GM19463 (cell line): ENCODE data around the gene MARVELD3.

Experiments
- ATAC-seq: cut with Tn5 transposase; IDR thresholded peaks from one replicate; pipeline ENCODE4 v1.9.1; 2021; ENCODE audit warnings: mild to moderate bottlenecking, moderate library complexity; ENCODE audit not compliant: unreplicated experiment

Gene MARVELD3

GRCh38 chr16:71622088-71622487 lies 3.9 kb upstream of the MARVELD3 start:
- ATAC-seq, result no peak

DNA sequence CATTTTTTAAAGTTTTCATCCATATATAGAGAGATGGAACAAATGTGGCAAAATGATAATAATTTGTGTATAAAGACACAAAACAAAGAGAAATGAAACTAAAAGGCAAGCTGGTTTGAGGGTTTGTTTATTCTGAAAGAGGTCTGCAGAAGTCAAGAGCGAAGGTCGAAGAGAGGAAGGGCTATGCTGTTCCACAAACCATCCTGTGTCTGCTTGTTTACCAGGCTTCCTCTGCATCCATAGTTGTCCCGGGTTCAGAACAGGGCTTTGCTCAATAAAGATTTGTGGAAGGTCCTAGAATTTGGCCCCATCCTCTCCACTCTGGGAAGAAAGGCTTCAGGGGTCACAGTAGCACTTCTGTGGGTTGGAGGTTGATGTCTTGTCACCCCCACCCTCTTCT lies 2.4 kb upstream of the MARVELD3 start:
- peak; percentile 45 for ATAC-seq

- ATAC-seq, result no peak
Observed at GRCh38 chr16:71625113-71625850, 702 bp upstream of the MARVELD3 start.

GRCh38 chr16:71626858-71627213 lies 852 bp downstream of the MARVELD3 start:
- no peak for ATAC-seq

DNA sequence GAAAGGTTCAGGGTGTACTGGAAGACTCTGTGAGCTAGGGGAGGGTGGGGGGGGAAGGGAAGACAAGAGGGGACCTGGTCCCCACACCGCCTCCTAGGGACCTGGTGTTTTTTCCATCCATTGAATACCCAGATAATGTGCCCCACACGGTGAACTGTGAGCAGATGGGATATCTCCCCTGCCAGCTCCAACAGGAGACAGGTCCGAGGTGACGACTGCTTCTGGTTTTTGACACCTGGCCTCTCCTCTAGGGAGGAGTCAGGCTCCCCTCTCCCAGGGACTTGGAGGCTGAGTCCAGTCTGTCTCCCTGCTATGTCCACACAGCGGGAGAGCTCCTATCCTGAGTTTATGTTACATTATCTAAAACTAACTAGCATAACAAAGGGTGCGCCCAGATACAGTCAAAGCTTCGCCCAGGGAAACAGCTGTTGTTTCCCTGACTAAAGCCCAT lies 1.8 kb downstream of the MARVELD3 start:
- ATAC-seq, result no peak

DNA sequence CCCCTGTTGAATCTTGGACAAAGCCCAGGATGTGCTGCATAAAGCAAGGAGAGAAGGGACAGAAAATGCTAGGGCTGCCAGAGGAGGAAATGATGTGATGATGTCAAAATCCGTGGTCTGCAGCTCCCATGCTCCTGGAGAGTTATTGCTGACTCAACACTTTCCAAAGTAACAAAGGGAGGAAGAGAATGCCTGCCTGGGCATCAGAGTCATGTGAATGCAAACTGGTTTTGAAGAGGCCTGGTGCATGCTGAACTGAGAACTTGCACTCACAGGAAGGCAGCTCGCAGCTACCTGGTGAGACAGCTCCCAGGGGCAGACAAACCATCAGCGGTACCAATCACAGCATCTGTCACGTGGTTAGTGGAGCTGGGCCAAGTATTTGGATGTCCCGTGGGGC lies 2.8 kb downstream of the MARVELD3 start:
- no peak for ATAC-seq

- ATAC-seq, result no peak
Observed at GRCh38 chr16:71629278-71630016, 3.5 kb downstream of the MARVELD3 start.

DNA sequence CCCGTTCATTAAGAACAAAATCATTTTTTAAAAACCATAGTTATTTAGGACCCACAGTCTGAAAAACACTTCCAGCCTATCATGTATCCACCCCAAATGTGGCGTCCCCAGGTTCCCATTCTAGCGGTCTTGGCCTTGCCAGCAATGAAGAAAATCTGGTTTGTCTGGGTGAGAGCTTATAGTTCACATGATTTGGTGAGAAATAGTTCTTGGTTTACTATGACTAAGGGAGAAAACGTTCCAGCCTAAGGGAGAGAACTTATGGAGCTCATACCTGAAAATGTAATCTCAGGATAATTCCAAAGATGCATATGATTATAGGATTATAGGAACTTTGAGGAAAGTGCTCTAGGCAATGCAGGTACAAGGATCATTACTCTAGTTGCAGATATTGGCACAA lies 4.8 kb downstream of the MARVELD3 start:
- no peak for ATAC-seq

- no peak for ATAC-seq
Observed at GRCh38 chr16:71631776-71632175, 5.8 kb downstream of the MARVELD3 start.

DNA sequence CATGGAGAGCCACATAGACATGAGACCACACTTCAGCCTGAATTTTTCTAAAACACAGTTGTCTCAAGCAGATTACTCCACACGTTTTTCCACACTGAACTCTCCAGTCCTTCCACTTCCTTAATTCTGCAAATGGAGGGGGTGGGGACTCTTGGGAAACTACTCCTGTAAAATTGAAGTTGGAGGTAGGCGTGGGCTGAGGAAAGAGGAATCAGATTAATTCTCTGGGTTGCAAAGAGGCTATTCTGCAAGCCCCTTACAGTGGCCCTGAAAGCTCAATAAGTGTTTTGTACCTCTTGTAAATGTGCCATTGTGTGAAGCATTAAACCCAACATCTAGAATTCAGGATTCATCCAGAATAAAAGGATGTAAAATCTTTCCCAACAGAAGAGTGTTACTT lies 9.6 kb downstream of the MARVELD3 start:
- no peak for ATAC-seq

DNA sequence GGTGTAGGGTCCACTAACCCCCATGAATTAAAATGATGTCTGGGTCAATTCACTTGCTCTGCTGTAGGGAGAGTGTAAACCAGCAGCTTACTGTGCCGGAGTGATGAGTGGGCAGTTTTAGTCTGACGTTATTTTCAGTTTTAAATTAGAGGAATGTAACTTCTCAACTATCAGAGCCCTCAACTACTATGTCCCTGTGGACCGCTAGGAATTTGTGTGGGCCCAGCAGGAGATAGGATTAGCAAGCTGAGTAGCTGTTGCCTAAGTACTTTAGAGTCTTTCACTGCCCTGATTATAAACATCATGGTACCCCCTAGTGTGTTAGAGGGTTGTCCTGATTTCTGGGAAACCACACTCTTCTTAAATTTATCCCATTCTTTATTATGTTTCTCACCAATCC lies 11.4 kb downstream of the MARVELD3 start:
- no peak for ATAC-seq

DNA sequence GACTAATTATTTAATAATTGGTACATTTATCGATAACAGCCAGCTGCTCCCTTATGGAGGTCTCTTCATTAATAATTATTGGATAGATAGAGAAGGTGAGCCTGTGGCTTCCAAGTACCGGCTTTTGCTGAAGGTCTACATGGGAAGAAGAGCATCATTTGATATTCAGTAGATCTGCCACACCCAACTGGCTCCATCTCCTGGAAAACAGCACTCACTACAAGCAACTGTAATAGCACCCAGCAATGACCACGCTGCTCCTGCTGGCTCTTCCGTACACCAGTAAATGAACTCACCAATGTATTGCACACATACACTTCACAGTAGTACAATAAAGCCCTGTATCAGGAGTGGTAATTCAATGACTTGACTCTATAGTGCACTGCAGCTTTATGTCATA lies 19.5 kb downstream of the MARVELD3 start:
- no peak for ATAC-seq

DNA sequence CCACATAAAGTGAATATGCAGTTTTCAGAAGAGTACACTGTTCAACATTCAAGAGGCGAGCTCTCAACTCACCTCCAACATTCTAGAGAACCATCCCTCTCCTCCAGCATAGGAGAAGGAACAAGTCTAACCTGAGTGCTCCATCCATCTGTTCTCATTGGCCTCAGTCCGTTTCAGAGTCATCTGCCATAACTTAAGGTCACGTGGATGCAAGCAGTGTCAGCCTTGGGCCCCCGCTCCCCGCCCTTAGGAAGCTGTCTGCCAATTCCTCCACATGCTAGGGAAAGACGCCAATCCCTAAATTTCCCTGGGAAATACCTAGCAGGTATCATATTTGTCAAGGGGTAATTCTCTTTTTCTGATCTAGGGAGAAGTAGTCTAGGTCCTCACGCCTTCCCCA lies 21.4 kb downstream of the MARVELD3 start:
- ATAC-seq, result no peak

DNA sequence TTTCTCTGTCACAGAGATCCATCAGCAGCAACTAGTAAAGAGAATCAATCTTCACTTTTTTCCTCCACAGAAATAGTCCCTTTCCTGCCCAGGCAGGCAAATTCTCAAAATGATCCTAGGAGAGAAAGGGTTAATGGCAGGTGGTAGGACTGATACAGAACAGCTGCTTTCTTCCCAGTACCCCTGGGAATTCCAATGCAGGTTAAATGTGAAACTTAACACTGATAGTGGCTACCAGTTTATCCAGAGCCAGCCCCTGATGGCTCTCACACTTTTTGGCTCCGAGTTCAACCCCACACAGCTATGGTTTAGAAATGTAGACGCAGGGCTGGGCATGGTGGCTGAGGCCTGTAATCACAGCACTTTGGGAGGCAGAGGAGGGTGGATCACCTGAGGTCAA lies 22.2 kb downstream of the MARVELD3 start:
- no peak for ATAC-seq

- no peak for ATAC-seq
Observed at GRCh38 chr16:71648921-71649320, 22.9 kb downstream of the MARVELD3 start.

DNA sequence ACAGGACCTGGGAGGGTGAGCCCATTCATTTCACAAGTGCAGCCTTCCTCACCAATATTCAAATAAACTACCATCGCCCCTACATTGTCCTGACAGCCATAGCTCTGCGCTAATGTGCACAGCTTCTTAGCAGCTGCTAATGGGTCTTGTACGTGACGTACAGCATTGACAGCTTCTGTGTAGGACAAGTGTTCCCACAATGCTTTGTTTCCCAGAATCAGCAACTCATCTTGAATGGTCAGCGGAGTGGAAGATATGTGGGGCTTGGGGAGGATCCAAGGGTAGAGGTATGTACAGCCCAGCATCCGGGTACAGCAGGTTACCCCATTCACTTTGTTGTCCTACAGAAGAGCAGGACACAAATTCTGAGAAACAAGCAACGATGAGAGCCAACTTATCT lies 23.7 kb downstream of the MARVELD3 start:
- no peak for ATAC-seq

GRCh38 chr16:71658771-71659170 lies 32.8 kb downstream of the MARVELD3 start:
- no peak for ATAC-seq

GRCh38 chr16:71659471-71659870 lies 33.5 kb downstream of the MARVELD3 start:
- ATAC-seq, result no peak

- no peak for ATAC-seq
Observed at GRCh38 chr16:71666264-71666663, 40.3 kb downstream of the MARVELD3 start.

DNA sequence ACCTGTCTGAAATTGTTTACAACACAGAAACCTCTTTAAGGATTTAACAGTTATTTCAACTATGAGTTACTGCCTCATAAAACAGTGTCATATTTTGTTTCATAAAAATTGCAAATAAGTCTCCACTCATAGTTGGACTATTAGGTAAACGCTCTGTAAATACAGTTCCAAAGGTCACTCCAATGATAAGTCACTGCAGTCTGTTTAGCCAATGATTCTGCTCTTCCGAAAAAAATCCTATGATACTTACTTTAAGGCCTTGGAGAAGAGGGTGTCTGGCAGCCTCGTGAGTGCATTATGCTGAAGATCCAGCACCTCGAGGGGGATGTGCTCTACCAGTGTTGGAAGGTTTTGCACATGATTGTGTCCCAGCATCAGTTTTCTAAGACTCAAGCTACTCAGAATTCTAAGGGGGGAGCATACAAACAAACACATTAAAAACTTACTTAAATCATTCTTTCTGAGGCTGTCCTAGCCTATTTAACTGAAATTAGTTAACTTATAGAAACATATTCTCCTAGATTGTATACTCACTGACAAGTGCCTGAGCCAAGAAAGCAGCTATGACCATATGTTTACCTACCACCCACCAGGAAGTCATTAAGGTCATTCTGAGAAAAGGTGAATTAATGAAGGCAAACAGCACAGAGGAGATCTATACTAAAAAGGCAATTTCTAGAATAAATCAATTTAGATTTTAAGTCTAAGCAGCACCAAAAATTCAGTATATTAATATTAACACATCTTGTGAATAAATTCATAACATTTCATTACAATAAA lies 41.1 kb downstream of the MARVELD3 start:
- ATAC-seq, result no peak

GRCh38 chr16:71669926-71670536 lies 44.0 kb downstream of the MARVELD3 start:
- ATAC-seq, result no peak
